Neural cell (in vitro differentiated cells): ENCODE results near the gene ZNRF1. TPM values are rescaled to one million over a fixed set of nuclear protein-coding genes. Genes with fewer than 3 reads are reported as not detected.

ENCODE experiments used
- H2AFZ ChIP-seq: fragments of 200-600, 300-800 bp; sonication (generic), shearing (Covaris generic); 2 replicates; pipeline ENCODE4 v1.6.0; 2014; ENCODE audit warnings: low read depth, mild to moderate bottlenecking, antibody characterized with exemption, low read length, moderate library complexity
- H3F3A ChIP-seq: fragments of 200-600 bp; shearing (Covaris generic); 2 replicates; pipeline ENCODE4 v1.6.1; 2016; ENCODE audit warnings: mild to moderate bottlenecking, moderate library complexity, mixed read lengths, antibody characterized with exemption, low read length; ENCODE audit not compliant: insufficient read depth, poor library complexity, severe bottlenecking
- H3K27ac ChIP-seq: fragments of 200-600, 300-800 bp; sonication (generic), shearing (Covaris generic); 2 replicates; pipeline ENCODE4 v1.5.1; 2014; ENCODE audit warnings: mild to moderate bottlenecking, low read length, moderate library complexity
- H3K27me3 ChIP-seq: fragments of 300-800, 200-600 bp; sonication (generic), shearing (Covaris generic); 2 replicates; pipeline ENCODE4 v1.6.0; 2014; ENCODE audit warnings: mild to moderate bottlenecking, low read depth, low read length, moderate library complexity; ENCODE audit not compliant: insufficient read depth
- H3K36me3 ChIP-seq: fragments of 300-800, 200-600 bp; sonication (generic), shearing (Covaris generic); 2 replicates; pipeline ENCODE4 v1.5.1; 2014; ENCODE audit warnings: mild to moderate bottlenecking, antibody characterized with exemption, low read length, moderate library complexity; ENCODE audit not compliant: insufficient read depth
- H3K4me2 ChIP-seq: fragments of 300-800, 200-600 bp; sonication (generic), shearing (Covaris generic); 2 replicates; pipeline ENCODE4 v1.6.0; 2014; ENCODE audit warnings: mild to moderate bottlenecking, low read length
- H3K4me3 ChIP-seq: fragments of 300-800, 200-600 bp; sonication (generic), shearing (Covaris generic); 2 replicates; pipeline ENCODE4 v1.5.1; 2014; ENCODE audit warnings: mild to moderate bottlenecking, low read length, moderate library complexity
- H3K79me2 ChIP-seq: fragments of 200-600 bp; shearing (Covaris generic); replicated peaks from 2 replicates; pipeline ENCODE4 v1.6.0; 2014; ENCODE audit warnings: mild to moderate bottlenecking, low read length, moderate library complexity; ENCODE audit not compliant: insufficient read depth
- H3K9ac ChIP-seq: fragments of 300-800, 200-600 bp; sonication (generic), shearing (Covaris generic); 2 replicates; pipeline ENCODE4 v1.6.1; 2016; ENCODE audit warnings: mild to moderate bottlenecking, low read length, mixed read lengths
- H3K9me2 ChIP-seq: fragments of 200-600 bp; shearing (Covaris generic); 2 replicates; pipeline ENCODE4 v1.6.1; 2016; ENCODE audit warnings: mild to moderate bottlenecking, low read length, mixed read lengths; ENCODE audit not compliant: insufficient read depth
- H3K9me3 ChIP-seq: fragments of 200-600, 300-800 bp; sonication (generic), shearing (Covaris generic); 2 replicates; pipeline ENCODE4 v1.6.1; 2016; ENCODE audit warnings: mild to moderate bottlenecking, mixed run types, low read length, moderate library complexity, mixed read lengths
- H4K20me1 ChIP-seq: fragments of 200-600 bp; shearing (Covaris generic); 2 replicates; pipeline ENCODE4 v1.6.1; 2016; ENCODE audit warnings: mild to moderate bottlenecking, mixed run types; ENCODE audit not compliant: insufficient read depth
- EP300 ChIP-seq: fragments of 450-650 bp; conservative IDR thresholded peaks from 2 replicates; pipeline ENCODE4 v1.6.1; 2014; ENCODE audit warnings: antibody characterized with exemption, mild to moderate bottlenecking, moderate library complexity; ENCODE audit not compliant: poor library complexity, severe bottlenecking
- EZH2 ChIP-seq: fragments of 200-600, 300-800 bp; shearing (Covaris generic), sonication (generic); IDR thresholded peaks from 2 replicates; pipeline ENCODE4 v1.6.1; 2014; ENCODE audit warnings: antibody characterized with exemption, low read length, borderline replicate concordance, mild to moderate bottlenecking; ENCODE audit not compliant: insufficient read depth, poor library complexity, severe bottlenecking
- MXI1 ChIP-seq: fragments of 450-650 bp; conservative IDR thresholded peaks from 2 replicates; pipeline ENCODE4 v1.6.1; 2014; ENCODE audit warnings: antibody characterized with exemption, mild to moderate bottlenecking; ENCODE audit not compliant: poor library complexity, severe bottlenecking
- POLR2AphosphoS5 ChIP-seq: IDR thresholded peaks from 2 replicates; pipeline ENCODE4 v1.6.1; 2012
- RAD21 ChIP-seq: fragments of 450-650 bp; conservative IDR thresholded peaks from 2 replicates; pipeline ENCODE4 v1.6.1; 2014; ENCODE audit warnings: antibody characterized with exemption, mild to moderate bottlenecking, moderate library complexity
- SMC3 ChIP-seq: fragments of 450-650 bp; conservative IDR thresholded peaks from 2 replicates; pipeline ENCODE4 v1.6.1; 2014; ENCODE audit warnings: antibody characterized with exemption, mild to moderate bottlenecking, moderate library complexity; ENCODE audit not compliant: poor library complexity
- TAF1 ChIP-seq: IDR thresholded peaks from 2 replicates; pipeline ENCODE4 v1.6.1; 2012; ENCODE audit warnings: low read depth
- polyA plus RNA-seq: library from polyadenylated mRNA; depleted of rRNA; stranded (reverse); fragments of >200 nt; gene quantifications from 2 replicates; pipeline ENCODE4 v1.2.3, GENCODE V29; 2014
- TF ChIP-seq, protein P1 (sequence below): IDR thresholded peaks from 2 replicates; pipeline ENCODE4 v1.6.1; 2012; ENCODE audit warnings: borderline replicate concordance
- TF ChIP-seq, protein P2 (sequence below): fragments of 450-650 bp; IDR thresholded peaks from 2 replicates; pipeline ENCODE4 v1.5.1; 2014; ENCODE audit warnings: antibody characterized with exemption, mild to moderate bottlenecking, moderate library complexity; ENCODE audit not compliant: poor library complexity, severe bottlenecking

The ZNRF1 gene
- polyA plus RNA-seq, 1 donor from 2014 or later = 31.6 TPM

DNA sequence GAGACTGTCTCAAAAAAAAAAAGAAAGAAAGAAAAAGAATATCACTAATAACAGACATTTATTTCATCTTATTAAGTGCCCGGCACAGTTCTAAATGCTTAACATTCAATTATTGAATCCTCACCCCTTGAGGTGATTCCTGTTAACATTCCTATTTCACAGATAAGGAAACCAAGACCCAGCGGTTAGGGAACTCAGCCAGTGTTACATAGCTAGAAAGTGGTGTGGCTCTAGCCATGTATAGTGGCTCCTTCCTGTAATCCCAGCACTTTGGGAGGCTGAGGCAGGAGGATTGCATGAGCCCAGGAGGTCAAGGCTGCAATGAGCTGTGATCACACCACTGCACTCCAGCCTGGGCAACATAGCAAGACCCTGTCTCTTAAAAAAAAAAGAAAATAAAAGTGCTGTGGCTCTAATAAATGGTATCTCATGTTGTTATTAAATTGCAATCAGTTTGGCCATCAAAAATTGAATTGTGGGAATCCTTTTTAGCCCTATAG, 28.1 kb downstream of the ZNRF1 start:
- Histone ChIP-seq H3K9me3 (no peaks in the 10 kb centered on the region), H3K36me3 (no peaks in the 10 kb centered on the region), H2AFZ (no peak overlapping the region), H3K9ac (no peak overlapping the region), H3K27me3 (no peaks in the 10 kb centered on the region), H3K79me2 (peaks cover 62% of the 10 kb centered on the region), H3K4me2 (no peak overlapping the region), H3K4me3 (no peak overlapping the region), H3F3A (no peaks in the 10 kb centered on the region), H3K9me2 (no peaks in the 10 kb centered on the region), H3K27ac (no peak overlapping the region), H4K20me1 (peaks cover 5% of the 10 kb centered on the region)
- TF ChIP-seq SMC3 = no peak
- no peak for TF ChIP-seq MXI1
- no peak for TF ChIP-seq EZH2
- no peak for TF ChIP-seq RAD21
- no peak for TF ChIP-seq POLR2AphosphoS5
- TF ChIP-seq, protein P1, sequence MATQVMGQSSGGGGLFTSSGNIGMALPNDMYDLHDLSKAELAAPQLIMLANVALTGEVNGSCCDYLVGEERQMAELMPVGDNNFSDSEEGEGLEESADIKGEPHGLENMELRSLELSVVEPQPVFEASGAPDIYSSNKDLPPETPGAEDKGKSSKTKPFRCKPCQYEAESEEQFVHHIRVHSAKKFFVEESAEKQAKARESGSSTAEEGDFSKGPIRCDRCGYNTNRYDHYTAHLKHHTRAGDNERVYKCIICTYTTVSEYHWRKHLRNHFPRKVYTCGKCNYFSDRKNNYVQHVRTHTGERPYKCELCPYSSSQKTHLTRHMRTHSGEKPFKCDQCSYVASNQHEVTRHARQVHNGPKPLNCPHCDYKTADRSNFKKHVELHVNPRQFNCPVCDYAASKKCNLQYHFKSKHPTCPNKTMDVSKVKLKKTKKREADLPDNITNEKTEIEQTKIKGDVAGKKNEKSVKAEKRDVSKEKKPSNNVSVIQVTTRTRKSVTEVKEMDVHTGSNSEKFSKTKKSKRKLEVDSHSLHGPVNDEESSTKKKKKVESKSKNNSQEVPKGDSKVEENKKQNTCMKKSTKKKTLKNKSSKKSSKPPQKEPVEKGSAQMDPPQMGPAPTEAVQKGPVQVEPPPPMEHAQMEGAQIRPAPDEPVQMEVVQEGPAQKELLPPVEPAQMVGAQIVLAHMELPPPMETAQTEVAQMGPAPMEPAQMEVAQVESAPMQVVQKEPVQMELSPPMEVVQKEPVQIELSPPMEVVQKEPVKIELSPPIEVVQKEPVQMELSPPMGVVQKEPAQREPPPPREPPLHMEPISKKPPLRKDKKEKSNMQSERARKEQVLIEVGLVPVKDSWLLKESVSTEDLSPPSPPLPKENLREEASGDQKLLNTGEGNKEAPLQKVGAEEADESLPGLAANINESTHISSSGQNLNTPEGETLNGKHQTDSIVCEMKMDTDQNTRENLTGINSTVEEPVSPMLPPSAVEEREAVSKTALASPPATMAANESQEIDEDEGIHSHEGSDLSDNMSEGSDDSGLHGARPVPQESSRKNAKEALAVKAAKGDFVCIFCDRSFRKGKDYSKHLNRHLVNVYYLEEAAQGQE = no peak
- no peak for TF ChIP-seq TAF1
- TF ChIP-seq EP300 = no peak
- TF ChIP-seq, protein P2, sequence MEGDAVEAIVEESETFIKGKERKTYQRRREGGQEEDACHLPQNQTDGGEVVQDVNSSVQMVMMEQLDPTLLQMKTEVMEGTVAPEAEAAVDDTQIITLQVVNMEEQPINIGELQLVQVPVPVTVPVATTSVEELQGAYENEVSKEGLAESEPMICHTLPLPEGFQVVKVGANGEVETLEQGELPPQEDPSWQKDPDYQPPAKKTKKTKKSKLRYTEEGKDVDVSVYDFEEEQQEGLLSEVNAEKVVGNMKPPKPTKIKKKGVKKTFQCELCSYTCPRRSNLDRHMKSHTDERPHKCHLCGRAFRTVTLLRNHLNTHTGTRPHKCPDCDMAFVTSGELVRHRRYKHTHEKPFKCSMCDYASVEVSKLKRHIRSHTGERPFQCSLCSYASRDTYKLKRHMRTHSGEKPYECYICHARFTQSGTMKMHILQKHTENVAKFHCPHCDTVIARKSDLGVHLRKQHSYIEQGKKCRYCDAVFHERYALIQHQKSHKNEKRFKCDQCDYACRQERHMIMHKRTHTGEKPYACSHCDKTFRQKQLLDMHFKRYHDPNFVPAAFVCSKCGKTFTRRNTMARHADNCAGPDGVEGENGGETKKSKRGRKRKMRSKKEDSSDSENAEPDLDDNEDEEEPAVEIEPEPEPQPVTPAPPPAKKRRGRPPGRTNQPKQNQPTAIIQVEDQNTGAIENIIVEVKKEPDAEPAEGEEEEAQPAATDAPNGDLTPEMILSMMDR = no peak

DNA sequence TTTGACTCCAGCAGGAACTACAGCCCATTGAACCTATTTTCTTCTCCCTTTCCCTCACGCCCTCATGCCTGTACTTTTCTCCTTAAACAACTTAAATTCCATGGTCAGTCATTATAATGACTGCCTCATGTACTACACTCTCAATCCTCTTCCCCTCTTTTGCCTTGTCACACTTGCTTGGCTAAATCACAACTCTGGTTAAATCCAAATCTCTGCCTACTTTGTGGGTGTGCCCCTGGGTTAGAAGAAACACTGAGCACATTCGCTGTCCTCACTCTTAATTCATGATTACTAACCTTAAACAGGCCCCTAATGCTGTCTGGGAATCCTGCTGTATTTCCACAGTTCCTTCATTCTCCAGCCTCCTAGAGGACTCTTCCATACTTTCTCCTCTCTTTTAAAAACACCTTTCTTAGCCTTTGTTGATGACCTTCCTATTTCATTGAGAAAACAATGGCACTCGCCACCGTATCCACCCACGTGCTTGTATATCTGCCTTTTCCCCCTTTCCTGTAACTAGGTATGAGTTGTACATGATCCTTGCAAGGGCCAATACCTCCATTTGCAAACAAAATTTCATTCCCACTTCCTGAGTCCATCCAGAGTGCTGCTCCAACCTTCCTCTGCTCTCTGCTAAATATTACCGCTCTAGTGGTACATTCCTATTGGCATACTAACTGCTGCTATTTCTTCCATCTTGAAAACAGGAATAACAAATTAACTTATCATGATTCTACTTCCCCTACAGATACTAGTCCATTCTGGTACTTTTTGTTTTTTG, 28.9 kb downstream of the ZNRF1 start:
- Histone ChIP-seq H4K20me1 (peaks cover 5% of the 10 kb centered on the region), H3K27ac (no peak overlapping the region), H3K9me3 (no peaks in the 10 kb centered on the region), H3K36me3 (no peaks in the 10 kb centered on the region), H3K9me2 (no peaks in the 10 kb centered on the region), H3K27me3 (no peaks in the 10 kb centered on the region), H3K9ac (no peak overlapping the region), H3K4me2 (no peak overlapping the region), H3K79me2 (peaks cover 63% of the 10 kb centered on the region), H3K4me3 (no peak overlapping the region), H2AFZ (no peak overlapping the region), H3F3A (no peaks in the 10 kb centered on the region)
- no peak for TF ChIP-seq TAF1
- TF ChIP-seq, protein P2 = no peak
- TF ChIP-seq, protein P1 = no peak
- no peak for TF ChIP-seq EP300
- no peak for TF ChIP-seq EZH2
- TF ChIP-seq RAD21 = no peak
- TF ChIP-seq SMC3 = no peak
- no peak for TF ChIP-seq POLR2AphosphoS5
- no peak for TF ChIP-seq MXI1
